ENCODE results near the gene GRAP2. TPM values are rescaled to one million over a fixed set of nuclear protein-coding genes. Genes with fewer than 3 reads are reported as not detected.

The GRAP2 gene
- total RNA-seq, 4 donors from 2014 or later, result 0.27 to 7.2 (median 0.96) TPM

DNA sequence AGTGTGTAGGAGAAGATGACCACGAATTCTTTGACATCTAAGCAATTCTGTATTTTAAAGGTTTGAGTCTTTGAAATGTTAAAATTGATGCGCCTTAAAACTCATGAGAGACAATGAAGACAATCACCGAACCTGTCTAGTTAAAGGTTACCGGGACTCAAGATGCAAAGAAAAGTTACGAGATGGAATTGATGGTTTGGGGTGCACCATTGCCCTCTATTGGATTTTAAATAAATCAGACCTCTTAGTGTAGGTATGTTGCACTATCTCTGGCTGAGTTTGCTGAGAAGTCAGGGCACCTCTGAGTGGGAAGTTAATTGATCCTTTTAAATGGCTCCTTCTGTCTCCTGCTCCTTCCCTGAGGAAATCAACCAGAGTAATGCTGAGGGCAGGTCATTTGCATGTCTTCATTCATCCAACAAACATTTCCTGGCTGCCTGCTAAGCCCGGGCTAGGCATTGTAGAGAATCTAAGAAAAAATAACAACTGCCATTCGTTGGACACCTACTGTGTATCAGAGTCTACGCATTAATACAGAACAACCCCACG, 39.9 kb downstream of the GRAP2 start:
- intact Hi-C loops (cut with DNase I), result no loop called here
- WGBS, 2 donors, result 66 to 71% methylated on average over 9 of the region's 9 CpGs
- Histone ChIP-seq H3K4me3 (replicated peaks in 1 of 3) (no peak overlapping the region), H3K4me1 (peaks cover 54 to 58% of the 10 kb centered on the region in 2 donors), H3K9me3 (no peaks in the 10 kb centered on the region), H3K27me3 (no peaks in the 10 kb centered on the region), H3K36me3 (no peaks in the 10 kb centered on the region), H3K27ac (peak overlapping the region; percentile 59 to 66 (median 59))
- DNase-seq, result no peak
- TF ChIP-seq CTCF (IDR thresholded peaks at IDR 0.05) (peak in 1 of 6 experiments; percentile 25), POLR2A (IDR thresholded peaks at IDR 0.05) (no peak)

GRCh38 chr22:39941601-39942000, 40.7 kb downstream of the GRAP2 start:
- no peaks in the 10 kb centered on the region for H3K27me3 ChIP-seq
- intact Hi-C loops (cut with DNase I), result no loop called here
- WGBS, 2 donors, result 33 to 37% methylated on average over 2 of the region's 2 CpGs
- TF ChIP-seq CTCF (IDR thresholded peaks at IDR 0.05), result peak in 1 of 6 experiments; percentile 7
- no peak for TF ChIP-seq POLR2A (IDR thresholded peaks at IDR 0.05)
- H3K27ac ChIP-seq, result peak overlapping the region; percentile 59 to 66 (median 59)
- peaks cover 54 to 58% of the 10 kb centered on the region in 2 donors for H3K4me1 ChIP-seq
- DNase-seq, result no peak
- H3K36me3 ChIP-seq, result no peaks in the 10 kb centered on the region
- H3K9me3 ChIP-seq, result no peaks in the 10 kb centered on the region
- H3K4me3 ChIP-seq (replicated peaks in 1 of 3), result no peak overlapping the region

DNA sequence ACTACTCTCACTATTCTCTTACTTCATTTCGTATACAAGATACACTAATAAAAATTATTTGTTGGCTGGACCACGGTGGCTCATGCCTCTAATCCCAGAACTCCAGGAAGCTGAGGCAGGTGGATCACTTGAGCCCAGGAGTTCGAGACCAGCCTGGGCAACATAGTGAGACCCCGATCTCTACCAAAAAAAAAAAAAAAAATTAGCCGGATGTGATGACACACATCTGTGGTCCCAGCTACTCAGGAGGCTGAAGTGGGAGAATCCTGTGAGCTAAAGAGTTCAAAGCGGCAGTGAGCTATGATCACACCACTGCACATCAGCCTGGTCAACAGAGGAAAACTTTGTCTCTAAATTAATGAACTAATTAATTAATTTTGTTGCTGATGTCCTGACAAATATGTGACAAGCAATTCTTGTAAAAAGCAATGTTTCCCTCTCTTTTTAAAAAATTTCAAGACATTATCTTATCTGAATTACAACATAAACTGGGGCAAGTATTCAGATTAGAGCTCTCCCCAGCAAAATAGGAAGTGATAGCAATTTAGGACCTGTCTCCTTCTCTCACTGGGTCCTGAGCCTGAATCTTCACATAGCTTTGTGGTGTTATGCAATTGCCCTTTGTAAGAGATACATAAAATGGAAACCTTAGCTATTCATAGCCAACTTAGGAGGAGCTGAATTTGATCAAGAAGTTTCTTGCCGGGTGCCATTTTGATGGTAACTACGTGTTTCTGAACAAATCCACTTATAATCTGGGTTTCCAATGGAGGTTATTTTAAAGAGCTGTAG, 41.8 kb downstream of the GRAP2 start:
- Histone ChIP-seq H3K4me3 (replicated peaks in 1 of 3) (no peak overlapping the region), H3K4me1 (peaks cover 55 to 57% of the 10 kb centered on the region in 2 donors)
- 87 to 92% methylated on average over 8 of the region's 8 CpGs for WGBS, 2 donors

DNA sequence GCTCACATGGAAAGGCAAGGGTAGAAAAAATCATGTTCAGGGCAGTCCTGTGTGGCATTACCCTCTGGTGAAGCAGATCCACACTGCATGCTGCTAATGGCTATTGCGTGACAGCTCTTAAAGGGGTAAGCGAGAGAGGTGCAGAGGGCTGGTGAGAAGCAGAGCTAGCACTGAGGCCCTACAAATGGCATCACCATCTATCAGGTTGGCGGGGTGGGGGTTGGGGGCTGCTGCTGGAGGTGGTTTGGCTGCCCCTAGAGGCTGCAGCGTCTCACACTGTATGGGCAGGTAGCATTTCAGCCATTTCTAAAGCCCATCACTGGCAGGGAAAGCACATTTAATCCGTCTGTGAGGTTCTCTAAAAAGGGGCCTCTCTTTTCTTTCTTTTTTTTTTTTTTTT, 42.5 kb downstream of the GRAP2 start:
- Histone ChIP-seq H3K27me3 (no peaks in the 10 kb centered on the region), H3K27ac (peak overlapping the region in 2 of 3 donors; percentile 10 to 51), H3K4me1 (peaks cover 61 to 64% of the 10 kb centered on the region in 2 donors), H3K36me3 (no peaks in the 10 kb centered on the region), H3K4me3 (replicated peaks in 1 of 3) (no peak overlapping the region), H3K9me3 (no peaks in the 10 kb centered on the region)
- TF ChIP-seq CTCF (IDR thresholded peaks at IDR 0.05) (no peak), POLR2A (IDR thresholded peaks at IDR 0.05) (no peak)
- no peak for DNase-seq
- intact Hi-C loops (cut with DNase I), result no loop called here
- WGBS, 2 donors, result 77 to 85% methylated on average over 5 of the region's 5 CpGs

More for the DNA sequence above, 41.8 kb downstream of the GRAP2 start:
- H3K27ac ChIP-seq, result peak overlapping the region; percentile 10 to 66 (median 51)
- no peaks in the 10 kb centered on the region for H3K36me3 ChIP-seq
- TF ChIP-seq POLR2A (IDR thresholded peaks at IDR 0.05) (no peak), CTCF (IDR thresholded peaks at IDR 0.05) (no peak)
- no peak for DNase-seq
- no peaks in the 10 kb centered on the region for H3K27me3 ChIP-seq
- intact Hi-C loops (cut with DNase I), result no loop called here
- no peaks in the 10 kb centered on the region for H3K9me3 ChIP-seq
